GM18505 (cell line): ENCODE measurements around the gene SEPTIN1.

Source experiments
- ATAC-seq: cut with Tn5 transposase; IDR thresholded peaks from one replicate; pipeline ENCODE4 v1.9.1; 2021; ENCODE audit not compliant: unreplicated experiment
- POLR2A ChIP-seq: IDR thresholded peaks from 4 replicates; pipeline ENCODE4 v1.6.1; 2011; ENCODE audit warnings: borderline replicate concordance; ENCODE audit not compliant: insufficient read depth, insufficient read length; ENCODE audit errors: extremely low read depth

The SEPTIN1 gene

GRCh38 chr16:30395992-30396585 is 13.7 kb upstream of the SEPTIN1 start:
- ATAC-seq, result no peak
- TF ChIP-seq POLR2A, result no peak

DNA sequence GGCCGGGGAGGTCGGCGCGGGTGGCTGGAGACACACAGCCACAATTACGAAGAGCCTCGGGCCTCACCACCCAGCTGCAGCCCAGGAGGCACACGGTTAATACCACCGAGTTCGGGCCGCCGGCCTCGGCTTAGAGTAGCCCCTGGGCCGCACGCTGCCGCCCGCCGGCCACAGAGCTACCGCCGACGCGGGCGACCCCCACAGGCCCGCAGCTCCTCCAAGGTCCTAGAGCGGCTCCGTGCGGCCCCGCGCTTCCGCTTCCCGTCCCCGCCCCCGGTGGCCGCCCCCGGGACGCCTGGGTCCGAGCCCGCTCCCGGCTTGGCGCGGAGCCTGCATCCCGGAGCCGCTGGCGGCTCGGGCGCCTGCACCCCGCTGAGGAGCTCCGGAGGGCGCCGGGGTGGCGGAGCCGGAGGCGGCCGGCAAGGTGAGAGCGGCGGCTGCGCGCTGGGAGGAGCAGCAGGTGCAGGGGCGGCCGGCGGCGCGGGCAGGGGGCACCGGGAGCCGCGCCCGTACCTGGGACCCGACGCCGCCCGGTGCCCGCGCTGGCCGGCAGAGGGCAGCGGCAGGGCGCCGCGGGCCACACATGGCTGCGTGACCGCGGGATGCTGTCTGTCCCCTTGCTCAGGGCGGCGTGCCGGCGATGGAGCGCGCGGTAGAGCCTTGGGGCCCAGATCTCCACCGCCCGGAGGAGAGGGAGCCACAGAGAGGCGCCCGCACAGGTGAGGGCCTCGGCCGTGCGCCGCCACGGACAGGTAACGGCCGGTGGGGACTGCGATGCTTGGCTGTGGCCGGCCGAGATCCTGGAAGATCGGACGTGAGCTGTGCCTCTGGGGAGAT is 13.0 kb upstream of the SEPTIN1 start, which contains the start of gene ZNF48:
Gene ZNF48 (plus strand): TSS at position 266 of the 837 bp plus-strand sequence. CDS start 375 bp downstream, at position 641.
- TF ChIP-seq POLR2A, result peak; percentile 73
- peak; percentile 60 for ATAC-seq

- no peak for TF ChIP-seq POLR2A
- no peak for ATAC-seq
These were observed 12.3 kb upstream of the SEPTIN1 start for GRCh38 chr16:30394592-30395154.

DNA sequence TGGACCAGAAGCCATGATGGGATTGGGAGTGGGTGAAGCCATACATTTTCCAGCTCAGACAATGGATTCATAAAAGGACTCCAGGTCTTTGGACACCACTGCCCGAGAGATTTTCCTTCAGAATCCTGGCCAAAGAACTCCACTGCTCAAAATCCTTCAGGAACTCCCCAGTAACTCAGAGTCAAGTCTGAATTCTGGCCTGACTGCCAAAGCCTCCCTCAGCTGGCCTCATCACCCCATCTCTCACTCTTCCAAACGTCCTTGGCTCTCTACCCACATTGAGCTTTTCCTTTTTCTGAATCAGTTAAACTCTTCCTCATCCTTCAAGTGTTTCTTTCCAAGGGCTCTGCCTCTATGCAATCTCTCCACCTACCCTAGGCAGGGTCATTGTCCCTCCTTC is 1.2 kb upstream of the SEPTIN1 start:
- ATAC-seq, result no peak
- TF ChIP-seq POLR2A, result no peak

- ATAC-seq, result no peak
- TF ChIP-seq POLR2A, result no peak
These were observed 895 bp downstream of the SEPTIN1 start for GRCh38 chr16:30381291-30382041.

GRCh38 chr16:30380803-30381208 is 1.6 kb downstream of the SEPTIN1 start:
- ATAC-seq, result no peak
- TF ChIP-seq POLR2A, result no peak

DNA sequence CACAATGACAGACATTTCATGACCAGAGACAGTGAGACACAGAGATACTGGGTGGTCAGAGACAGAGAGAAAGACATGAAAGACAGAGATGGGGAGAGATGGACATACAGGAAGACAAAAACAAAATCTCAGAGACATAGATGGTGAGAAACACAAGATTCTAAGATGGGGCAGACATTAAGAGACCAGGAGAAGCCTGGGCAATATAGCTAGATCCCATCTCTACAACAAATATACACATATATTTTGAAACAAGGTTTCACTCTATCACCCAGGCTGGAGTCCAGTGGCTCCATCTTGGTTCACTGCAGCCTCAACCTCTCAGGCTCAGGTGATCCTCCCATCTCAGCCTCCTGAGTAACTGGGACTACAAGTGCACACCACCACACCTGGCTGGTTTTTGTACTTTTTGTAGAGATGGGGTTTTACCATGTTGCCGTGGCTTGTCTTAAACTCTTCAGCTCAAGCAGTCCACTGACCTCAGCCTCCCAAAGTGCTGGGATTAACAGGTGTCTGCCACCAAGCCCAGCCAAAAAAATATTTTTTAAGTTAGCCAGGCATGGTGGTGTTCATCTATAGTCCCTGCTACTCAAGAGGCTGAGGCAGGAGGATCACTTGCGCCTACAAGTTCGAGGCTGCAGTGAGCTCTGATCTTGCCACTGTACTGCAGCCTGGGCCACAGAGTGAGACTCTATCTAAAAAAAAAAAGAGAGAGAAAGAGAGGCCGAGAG is 2.1 kb downstream of the SEPTIN1 start:
- no peak for TF ChIP-seq POLR2A
- no peak for ATAC-seq

DNA sequence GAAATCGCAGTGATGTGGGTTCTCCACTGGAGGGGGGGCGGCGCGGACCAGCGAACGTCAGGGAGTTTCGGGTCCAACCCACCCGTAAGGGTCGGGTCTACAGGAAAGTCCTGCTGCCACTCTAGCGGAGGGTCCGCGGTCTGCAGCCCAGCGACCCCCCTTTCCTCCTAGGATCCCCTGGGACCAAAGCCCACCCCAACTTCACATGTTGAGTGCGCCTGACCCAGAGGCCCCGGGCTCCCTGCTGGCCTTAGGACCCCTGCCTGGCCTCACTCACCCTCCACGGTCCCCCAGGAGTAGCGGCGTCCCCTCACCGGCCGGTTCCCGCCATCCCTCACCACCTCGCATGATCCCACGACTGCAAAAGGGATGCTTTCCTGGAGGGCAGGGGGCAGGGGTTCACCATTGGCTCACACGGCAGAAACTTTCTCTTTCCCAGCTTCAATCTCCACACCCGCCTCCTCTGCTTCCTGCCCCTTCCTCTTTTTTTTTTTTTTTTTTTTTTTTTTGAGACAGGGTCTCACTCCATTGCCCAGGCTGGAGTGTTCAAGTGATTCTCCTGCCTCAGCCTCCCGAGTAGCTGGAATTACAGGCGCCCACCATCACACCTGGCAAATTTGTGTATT is 3.1 kb downstream of the SEPTIN1 start:
- no peak for ATAC-seq
- no peak for TF ChIP-seq POLR2A

- peak; percentile 68 for TF ChIP-seq POLR2A
- ATAC-seq, result peak; percentile 83
These were observed 3.9 kb downstream of the SEPTIN1 start for GRCh38 chr16:30378236-30379157.

DNA sequence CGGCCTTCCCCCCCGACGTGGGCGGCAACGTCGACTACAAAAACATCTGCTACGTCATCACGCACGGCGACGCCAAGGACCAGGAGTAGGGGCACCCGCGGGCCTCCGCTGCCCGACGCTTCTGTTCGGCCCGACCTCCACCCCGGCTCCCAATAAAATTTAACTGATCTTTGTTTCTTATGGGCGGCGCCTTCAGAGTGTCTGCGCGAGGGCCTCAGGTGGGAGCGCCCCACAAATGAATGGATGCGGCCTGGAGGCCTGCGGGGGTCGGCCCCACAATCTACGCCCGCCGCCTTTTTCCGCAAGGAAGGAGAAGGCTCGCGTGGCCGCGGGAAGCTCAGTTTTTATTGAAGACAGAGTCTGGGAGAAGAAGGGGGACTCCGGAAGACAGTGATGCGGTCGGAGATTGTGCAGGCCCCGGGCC is 4.5 kb downstream of the SEPTIN1 start:
- ATAC-seq, result peak; percentile 25
- peak; percentile 68 for TF ChIP-seq POLR2A
